ENCODE results near the gene C19orf53. TPM values are rescaled to one million over a fixed set of nuclear protein-coding genes. Genes with fewer than 3 reads are reported as not detected.
A peak's percentile ranks its signal among the peaks of the same experiment; 100 is the strongest.
"Not testable (repeated sequence)": the region's sequence is repeated elsewhere in the genome, so short reads cannot be mapped to it uniquely, and the experiment has no call there.

The C19orf53 gene
- total RNA-seq, 1 donor from 2014 or later: 98.4 TPM

- Mint-ChIP-seq H3K27ac (ENCODE audit: unreplicated experiment) (no peak overlapping the region), H3K4me3 (ENCODE audit: unreplicated experiment) (no peak overlapping the region), H3K9me3 (ENCODE audit: unreplicated experiment) (no peaks in the 10 kb centered on the region), H3K4me1 (ENCODE audit: unreplicated experiment) (peaks cover 23% of the 10 kb centered on the region), H3K27me3 (ENCODE audit: unreplicated experiment) (peaks cover 5% of the 10 kb centered on the region), H3K36me3 (ENCODE audit: low read depth, unreplicated experiment) (no peaks in the 10 kb centered on the region)
- peak; percentile 71 for DNase-seq (ENCODE audit: low spot score)
- TF ChIP-seq, protein P1, sequence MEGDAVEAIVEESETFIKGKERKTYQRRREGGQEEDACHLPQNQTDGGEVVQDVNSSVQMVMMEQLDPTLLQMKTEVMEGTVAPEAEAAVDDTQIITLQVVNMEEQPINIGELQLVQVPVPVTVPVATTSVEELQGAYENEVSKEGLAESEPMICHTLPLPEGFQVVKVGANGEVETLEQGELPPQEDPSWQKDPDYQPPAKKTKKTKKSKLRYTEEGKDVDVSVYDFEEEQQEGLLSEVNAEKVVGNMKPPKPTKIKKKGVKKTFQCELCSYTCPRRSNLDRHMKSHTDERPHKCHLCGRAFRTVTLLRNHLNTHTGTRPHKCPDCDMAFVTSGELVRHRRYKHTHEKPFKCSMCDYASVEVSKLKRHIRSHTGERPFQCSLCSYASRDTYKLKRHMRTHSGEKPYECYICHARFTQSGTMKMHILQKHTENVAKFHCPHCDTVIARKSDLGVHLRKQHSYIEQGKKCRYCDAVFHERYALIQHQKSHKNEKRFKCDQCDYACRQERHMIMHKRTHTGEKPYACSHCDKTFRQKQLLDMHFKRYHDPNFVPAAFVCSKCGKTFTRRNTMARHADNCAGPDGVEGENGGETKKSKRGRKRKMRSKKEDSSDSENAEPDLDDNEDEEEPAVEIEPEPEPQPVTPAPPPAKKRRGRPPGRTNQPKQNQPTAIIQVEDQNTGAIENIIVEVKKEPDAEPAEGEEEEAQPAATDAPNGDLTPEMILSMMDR (IDR thresholded peaks at IDR 0.05; ENCODE audit: unreplicated experiment): peak; percentile 23
These were observed 10.6 kb downstream of the C19orf53 start for GRCh38 chr19:13784731-13785452.

DNA sequence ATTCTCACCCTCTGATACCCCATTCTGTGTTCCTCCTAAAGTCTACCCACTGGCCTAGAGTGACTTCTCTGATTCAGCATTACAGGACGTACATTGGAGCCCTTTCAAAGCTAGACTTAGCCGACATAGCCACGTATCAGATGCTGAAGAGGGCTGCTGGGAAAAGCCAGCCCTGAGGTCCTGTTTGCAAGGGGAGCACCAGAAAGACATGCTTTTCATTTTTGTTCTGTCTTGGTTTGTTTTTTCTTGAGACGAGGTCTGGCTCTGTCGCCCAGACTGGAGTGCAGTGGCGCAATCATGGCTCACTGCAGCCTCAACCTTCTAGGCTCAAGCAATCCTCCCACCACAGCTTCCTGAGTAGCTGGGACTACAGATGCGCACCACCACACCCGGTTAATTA, 14.7 kb downstream of the C19orf53 start:
- Mint-ChIP-seq H3K4me1 (ENCODE audit: unreplicated experiment) (peaks cover 5% of the 10 kb centered on the region), H3K36me3 (ENCODE audit: low read depth, unreplicated experiment) (no peaks in the 10 kb centered on the region), H3K9me3 (ENCODE audit: unreplicated experiment) (no peaks in the 10 kb centered on the region), H3K27me3 (ENCODE audit: unreplicated experiment) (no peaks in the 10 kb centered on the region), H3K4me3 (ENCODE audit: unreplicated experiment) (no peak overlapping the region), H3K27ac (ENCODE audit: unreplicated experiment) (no peak overlapping the region)
- DNase-seq (ENCODE audit: low spot score): no peak
- TF ChIP-seq, protein P1 (IDR thresholded peaks at IDR 0.05; ENCODE audit: unreplicated experiment): no peak

GRCh38 chr19:13790354-13790753, 16.1 kb downstream of the C19orf53 start:
- no peak overlapping the region for H3K27ac Mint-ChIP-seq (ENCODE audit: unreplicated experiment)
- H3K9me3 Mint-ChIP-seq (ENCODE audit: unreplicated experiment): no peaks in the 10 kb centered on the region
- no peaks in the 10 kb centered on the region for H3K36me3 Mint-ChIP-seq (ENCODE audit: low read depth, unreplicated experiment)
- no peak overlapping the region for H3K4me3 Mint-ChIP-seq (ENCODE audit: unreplicated experiment)
- TF ChIP-seq, protein P1 (IDR thresholded peaks at IDR 0.05; ENCODE audit: unreplicated experiment): no peak
- H3K4me1 Mint-ChIP-seq (ENCODE audit: unreplicated experiment): peaks cover 8% of the 10 kb centered on the region
- no peak for DNase-seq (ENCODE audit: low spot score)
- peaks cover 3% of the 10 kb centered on the region for H3K27me3 Mint-ChIP-seq (ENCODE audit: unreplicated experiment)

DNA sequence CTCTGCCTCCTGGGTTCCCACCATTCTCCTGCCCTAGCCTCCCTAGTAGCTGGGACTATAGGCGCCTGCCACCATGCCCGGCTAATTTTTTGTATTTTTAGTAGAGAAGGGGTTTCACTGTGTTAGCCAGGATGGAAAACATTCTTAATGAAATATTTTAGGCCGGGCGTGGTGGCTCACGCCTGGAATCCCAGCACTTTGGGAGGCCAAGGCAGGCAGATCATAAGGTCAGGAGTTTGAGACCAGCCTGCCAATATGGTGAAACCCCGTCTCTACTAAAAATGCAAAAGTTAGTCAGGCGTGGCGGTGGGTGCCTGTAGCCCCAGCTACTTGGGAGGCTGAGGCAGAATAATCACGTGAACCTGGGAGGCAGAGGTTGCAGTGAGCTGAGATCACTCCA, 19.1 kb downstream of the C19orf53 start:
- H3K4me1 Mint-ChIP-seq (ENCODE audit: unreplicated experiment): peaks cover 18% of the 10 kb centered on the region
- H3K9me3 Mint-ChIP-seq (ENCODE audit: unreplicated experiment); H3K27me3 Mint-ChIP-seq (ENCODE audit: unreplicated experiment); H3K4me3 Mint-ChIP-seq (ENCODE audit: unreplicated experiment); H3K27ac Mint-ChIP-seq (ENCODE audit: unreplicated experiment); H3K36me3 Mint-ChIP-seq (ENCODE audit: low read depth, unreplicated experiment); DNase-seq (ENCODE audit: low spot score): not testable (repeated sequence)

GRCh38 chr19:13794398-13794756, 20.1 kb downstream of the C19orf53 start:
- Mint-ChIP-seq H3K27me3 (ENCODE audit: unreplicated experiment) (peaks cover 5% of the 10 kb centered on the region), H3K27ac (ENCODE audit: unreplicated experiment) (peak overlapping the region; percentile 62), H3K4me3 (ENCODE audit: unreplicated experiment) (peak overlapping the region; percentile 96), H3K36me3 (ENCODE audit: low read depth, unreplicated experiment) (no peaks in the 10 kb centered on the region), H3K4me1 (ENCODE audit: unreplicated experiment) (peaks cover 18% of the 10 kb centered on the region), H3K9me3 (ENCODE audit: unreplicated experiment) (no peaks in the 10 kb centered on the region)
- DNase-seq (ENCODE audit: low spot score): no peak
- TF ChIP-seq, protein P1 (IDR thresholded peaks at IDR 0.05; ENCODE audit: unreplicated experiment): no peak

Measured in endothelial cell (in vitro differentiated cells).